Activated CD8-positive, alpha-beta T cell treated with anti-CD3 and anti-CD28 coated beads for 36 hours (primary cell): ENCODE measurements around the gene CACNA2D4. TPM values are rescaled to one million over a fixed set of nuclear protein-coding genes. Genes with fewer than 3 reads are reported as not detected.

Experiments
- ATAC-seq: fragments of 200-7000 bp; cut with Tn5 transposase; one replicate; pipeline ENCODE4 v1.10.0; 2021; ENCODE audit warnings: mild to moderate bottlenecking, moderate library complexity
- CTCF ChIA-PET: fragments of 350-600 bp; sonication (Branson Sonifier 250); formaldehyde crosslinking; loops from one replicate; lab custom pipeline; 2021; ENCODE audit warnings: antibody characterized with exemption; lab: Charles Lee
- POLR2A ChIA-PET: fragments of 350-600 bp; sonication (Branson Sonifier 250); formaldehyde crosslinking; loops from one replicate; lab custom pipeline; 2021; ENCODE audit warnings: antibody characterized with exemption; lab: Charles Lee
- DNase-seq: peaks from one replicate; pipeline ENCODE4 v3.0.0-alpha.2; 2020
- H3K27ac Mint-ChIP-seq: one replicate; pipeline ENCODE4 v1.8.0; 2021; ENCODE audit warnings: mild to moderate bottlenecking, mixed read lengths
- H3K27me3 Mint-ChIP-seq: one replicate; pipeline ENCODE4 v1.8.0; 2021; ENCODE audit warnings: mixed read lengths
- H3K36me3 Mint-ChIP-seq: one replicate; pipeline ENCODE4 v1.8.0; 2021; ENCODE audit warnings: low read depth, mixed read lengths
- H3K4me1 Mint-ChIP-seq: one replicate; pipeline ENCODE4 v1.8.0; 2021; ENCODE audit warnings: low read depth, mixed read lengths
- H3K4me3 Mint-ChIP-seq: one replicate; pipeline ENCODE4 v1.8.0; 2021; ENCODE audit warnings: mild to moderate bottlenecking, moderate library complexity, mixed read lengths
- H3K9me3 Mint-ChIP-seq: one replicate; pipeline ENCODE4 v1.8.0; 2021; ENCODE audit warnings: mixed read lengths
- CTCF ChIP-seq: fragments of 200-600 bp; IDR thresholded peaks from one replicate; pipeline ENCODE4 v1.8.0; 2022; ENCODE audit warnings: antibody characterized with exemption, mild to moderate bottlenecking
- intact Hi-C: fragments of 100-400 bp; cut with micrococcal nuclease; formaldehyde crosslinking; loops from one replicate; pipeline ENCODE4 v1.10.0; 2022
- total RNA-seq, 2 experiments: library from RNA; stranded (reverse); gene quantifications; one replicate each; pipeline ENCODE4 v1.2.3, GENCODE V29; 2021

The CACNA2D4 gene
- total RNA-seq, 2 experiments from 2014 or later, result 4.2 to 4.3 TPM

- POLR2A ChIA-PET, result no interaction called here
- TF ChIP-seq CTCF, result no peak
- Mint-ChIP-seq H3K27me3 (no peaks in the 10 kb centered on the region), H3K9me3 (no peaks in the 10 kb centered on the region), H3K27ac (no peak overlapping the region), H3K4me3 (no peak overlapping the region), H3K4me1 (peaks cover 14% of the 10 kb centered on the region), H3K36me3 (peaks cover 2% of the 10 kb centered on the region)
- no peak for ATAC-seq
- intact Hi-C loops, result no loop called here
- no peak for DNase-seq
- CTCF ChIA-PET, result interaction anchor here (1.3 kb wide), 1 partner anchor 23 kb away, joined by 8 read pairs; no protein-coding TSS in a partner anchor
These were observed 149.8 kb downstream of the CACNA2D4 start for GRCh38 chr12:1768615-1769014.

GRCh38 chr12:1767407-1768090 is 150.9 kb downstream of the CACNA2D4 start:
- CTCF ChIA-PET, result interaction anchor here (1.3 to 1.6 kb wide), 3 partner anchors 24 to 172 kb away, joined by 5 to 8 read pairs (median 5); no protein-coding TSS in a partner anchor
- Mint-ChIP-seq H3K27me3 (no peaks in the 10 kb centered on the region), H3K36me3 (no peaks in the 10 kb centered on the region), H3K4me3 (no peak overlapping the region), H3K9me3 (no peaks in the 10 kb centered on the region), H3K27ac (no peak overlapping the region), H3K4me1 (peaks cover 14% of the 10 kb centered on the region)
- POLR2A ChIA-PET, result no interaction called here
- DNase-seq, result no peak
- intact Hi-C loops, result no loop called here
- TF ChIP-seq CTCF, result no peak
- no peak for ATAC-seq

- Mint-ChIP-seq H3K27me3 (no peaks in the 10 kb centered on the region), H3K4me1 (peaks cover 11% of the 10 kb centered on the region), H3K27ac (no peak overlapping the region), H3K9me3 (no peaks in the 10 kb centered on the region), H3K4me3 (no peak overlapping the region), H3K36me3 (peaks cover 5% of the 10 kb centered on the region)
- intact Hi-C loops, result no loop called here
- DNase-seq (no peak), ATAC-seq (no peak)
- ChIA-PET POLR2A (interaction anchor here (0.6 kb wide), 1 partner anchor 661 kb away, joined by 3 read pairs; no protein-coding TSS in a partner anchor), CTCF (interaction anchor here (1.3 kb wide), 2 partner anchors 25 to 113 kb away, joined by 3 to 4 read pairs; no protein-coding TSS in a partner anchor)
- TF ChIP-seq CTCF, result no peak
These were observed 152.3 kb downstream of the CACNA2D4 start for GRCh38 chr12:1766110-1766509.

GRCh38 chr12:1763153-1763552 is 155.3 kb downstream of the CACNA2D4 start:
- ChIA-PET CTCF (no interaction called here), POLR2A (interaction anchor here (1.2 kb wide), 1 partner anchor 10 kb away, joined by 4 read pairs; no protein-coding TSS in a partner anchor)
- DNase-seq, result no peak
- peaks cover 22% of the 10 kb centered on the region for H3K4me1 Mint-ChIP-seq
- no peak overlapping the region for H3K27ac Mint-ChIP-seq
- intact Hi-C loops, result no loop called here
- H3K27me3 Mint-ChIP-seq, result no peaks in the 10 kb centered on the region
- H3K4me3 Mint-ChIP-seq, result no peak overlapping the region
- TF ChIP-seq CTCF, result no peak
- ATAC-seq, result no peak
- peaks cover 2% of the 10 kb centered on the region for H3K9me3 Mint-ChIP-seq
- H3K36me3 Mint-ChIP-seq, result peaks cover 24% of the 10 kb centered on the region

GRCh38 chr12:1761857-1762256 is 156.6 kb downstream of the CACNA2D4 start:
- intact Hi-C loops, result no loop called here
- Mint-ChIP-seq H3K36me3 (peaks cover 32% of the 10 kb centered on the region), H3K27ac (no peak overlapping the region), H3K4me1 (peaks cover 17% of the 10 kb centered on the region), H3K9me3 (peaks cover 2% of the 10 kb centered on the region), H3K4me3 (no peak overlapping the region), H3K27me3 (no peaks in the 10 kb centered on the region)
- POLR2A ChIA-PET, result no interaction called here
- DNase-seq (no peak), ATAC-seq (no peak)
- no peak for TF ChIP-seq CTCF
- CTCF ChIA-PET, result interaction anchor here (0.8 to 1.4 kb wide), 5 partner anchors 9 to 179 kb away, joined by 3 to 5 read pairs (median 4); no protein-coding TSS in a partner anchor
